ENCODE data around the gene CORIN. TPM values are rescaled to one million over a fixed set of nuclear protein-coding genes. Genes with fewer than 3 reads are reported as not detected.

CORIN gene
- total and polyA plus RNA-seq, 2 donors (not counting 1 experiment from before 2014, with no cell fraction given), result 0.25 TPM; not detected in 1

DNA sequence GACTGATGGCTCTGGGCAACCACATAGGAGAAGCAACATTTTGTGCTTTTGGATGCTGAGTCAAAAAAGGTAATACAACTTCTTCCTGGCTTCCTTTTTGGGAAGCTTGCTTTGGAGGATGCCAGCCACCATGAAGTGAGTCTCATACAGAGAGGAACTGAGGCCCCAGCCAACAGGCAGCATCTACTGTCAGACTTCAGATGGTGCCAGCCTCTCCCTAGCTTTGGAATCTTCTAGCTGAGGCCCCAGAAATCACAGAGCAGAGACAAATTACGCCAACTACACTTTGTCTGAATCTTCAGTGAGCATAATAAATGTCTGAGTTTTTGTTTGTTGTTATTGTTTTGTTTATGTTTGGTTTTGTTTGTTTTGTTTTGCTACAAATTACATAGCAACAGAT is 216.7 kb downstream of the CORIN start:
- no peak overlapping the region for H2AFZ ChIP-seq (ENCODE audit: insufficient read depth, low read depth, low read length, poor library complexity, severe bottlenecking)
- intact Hi-C loops (cut with micrococcal nuclease), result no loop called here
- no peaks in the 10 kb centered on the region for H3K27me3 Mint-ChIP-seq
- no peak for ATAC-seq (ENCODE audit: low read depth)
- no peaks in the 10 kb centered on the region for H3K4me1 ChIP-seq (ENCODE audit: control insufficient read depth in 2 of 2, insufficient read depth in 2 of 2, low read length in 2 of 2)
- ChIA-PET POLR2A (no interaction called here), CTCF (interaction anchor here (0.7 kb wide), 2 partner anchors 9 to 12 kb away, joined by 3 read pairs; no protein-coding TSS in a partner anchor)
- no peak overlapping the region for H3K4me3 Mint-ChIP-seq
- no peak overlapping the region for H3K4me3 ChIP-seq (ENCODE audit: control extremely low read depth in 1 of 5, extremely low read depth in 1 of 5, insufficient read depth in 1 of 5, low read depth in 2 of 5, low read length in 4 of 5)
- H3K9me3 Mint-ChIP-seq (ENCODE audit: insufficient read depth), result peaks cover 3% of the 10 kb centered on the region
- H3K4me1 Mint-ChIP-seq, result no peaks in the 10 kb centered on the region
- H3K27ac Mint-ChIP-seq, result no peak overlapping the region
- no peak overlapping the region for H3K4me2 ChIP-seq (replicated peaks; ENCODE audit: low read depth, low read length, poor library complexity, severe bottlenecking)
- no peaks in the 10 kb centered on the region for H3K79me2 ChIP-seq (ENCODE audit: control insufficient read depth, insufficient read depth, low read length)
- H3K9ac ChIP-seq (ENCODE audit: low read length), result no peak overlapping the region
- no peak for TF ChIP-seq CTCF (IDR thresholded peaks at IDR 0.05)
- TF ChIP-seq EZH2 (IDR thresholded peaks at IDR 0.05; ENCODE audit: borderline replicate concordance, insufficient read depth, low read depth, low read length, poor library complexity, severe bottlenecking), result no peak
- no peak for DNase-seq
- H3K9me3 ChIP-seq (ENCODE audit: control extremely low read depth in 1 of 3, control insufficient read depth in 2 of 3, insufficient read depth in 1 of 3, low read length in 2 of 3), result no peaks in the 10 kb centered on the region
- no peak overlapping the region for H3K27ac ChIP-seq (ENCODE audit: low read length in 2 of 2)
- H3K36me3 ChIP-seq (replicated peaks in 1 of 2; ENCODE audit: control extremely low read depth in 1 of 2, control insufficient read depth in 1 of 2, extremely low read depth in 1 of 2, insufficient read depth in 2 of 2, low read length in 1 of 2), result no peaks in the 10 kb centered on the region
- H4K20me1 ChIP-seq (ENCODE audit: control insufficient read depth, insufficient read depth, low read length, poor library complexity, severe bottlenecking), result no peaks in the 10 kb centered on the region
- H3K27me3 ChIP-seq (replicated peaks in 1 of 4; ENCODE audit: control extremely low read depth in 1 of 4, control insufficient read depth in 3 of 4, insufficient read depth in 4 of 4, low read length in 3 of 4), result no peaks in the 10 kb centered on the region
- 100% methylated on average over 1 of the region's 1 CpG for WGBS (ENCODE audit: insufficient coverage)

DNA sequence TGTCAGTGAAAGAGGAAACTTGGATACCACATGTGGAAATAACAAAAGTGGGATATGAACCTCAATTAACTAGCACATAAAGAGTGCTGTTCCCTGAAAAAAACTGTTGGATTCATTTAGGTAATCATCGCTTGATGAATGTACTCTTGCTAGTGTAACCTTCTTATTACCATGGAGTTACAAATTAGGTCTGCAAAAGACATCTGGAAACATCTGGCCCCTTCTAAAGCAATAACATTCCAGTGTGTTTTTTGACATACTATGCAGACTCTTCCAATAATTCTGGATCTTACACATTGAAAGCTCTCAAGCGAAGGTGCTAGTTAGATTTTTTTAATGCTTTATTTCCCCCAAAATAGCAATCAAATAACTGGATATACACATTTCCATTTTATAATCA is 218.2 kb downstream of the CORIN start:
- H3K4me1 ChIP-seq (ENCODE audit: control insufficient read depth in 2 of 2, insufficient read depth in 2 of 2, low read length in 2 of 2), result no peaks in the 10 kb centered on the region
- CTCF ChIA-PET, result no interaction called here
- POLR2A ChIA-PET, result no interaction called here
- ATAC-seq (ENCODE audit: low read depth), result no peak
- WGBS (ENCODE audit: insufficient coverage), result no CpG with 5 or more reads among the region's 2 CpGs
- H3K9ac ChIP-seq (ENCODE audit: low read length), result no peak overlapping the region
- no peak for DNase-seq
- H3K9me3 ChIP-seq (ENCODE audit: control extremely low read depth in 1 of 3, control insufficient read depth in 2 of 3, insufficient read depth in 1 of 3, low read length in 2 of 3), result no peaks in the 10 kb centered on the region
- intact Hi-C loops (cut with micrococcal nuclease), result no loop called here
- H3K27ac ChIP-seq (ENCODE audit: low read length in 2 of 2), result no peak overlapping the region
- no peaks in the 10 kb centered on the region for H3K36me3 ChIP-seq (replicated peaks in 1 of 2; ENCODE audit: control extremely low read depth in 1 of 2, control insufficient read depth in 1 of 2, extremely low read depth in 1 of 2, insufficient read depth in 2 of 2, low read length in 1 of 2)
- H3K4me2 ChIP-seq (replicated peaks; ENCODE audit: low read depth, low read length, poor library complexity, severe bottlenecking), result no peak overlapping the region
- Mint-ChIP-seq H3K27ac (no peak overlapping the region), H3K9me3 (ENCODE audit: insufficient read depth) (peaks cover 3% of the 10 kb centered on the region), H3K4me3 (no peak overlapping the region), H3K27me3 (no peaks in the 10 kb centered on the region), H3K4me1 (no peaks in the 10 kb centered on the region)
- no peaks in the 10 kb centered on the region for H3K27me3 ChIP-seq (replicated peaks in 1 of 4; ENCODE audit: control extremely low read depth in 1 of 4, control insufficient read depth in 3 of 4, insufficient read depth in 4 of 4, low read length in 3 of 4)
- H2AFZ ChIP-seq (ENCODE audit: insufficient read depth, low read depth, low read length, poor library complexity, severe bottlenecking), result no peak overlapping the region
- H3K4me3 ChIP-seq (ENCODE audit: control extremely low read depth in 1 of 5, extremely low read depth in 1 of 5, insufficient read depth in 1 of 5, low read depth in 2 of 5, low read length in 4 of 5), result no peak overlapping the region
- no peaks in the 10 kb centered on the region for H4K20me1 ChIP-seq (ENCODE audit: control insufficient read depth, insufficient read depth, low read length, poor library complexity, severe bottlenecking)
- TF ChIP-seq EZH2 (IDR thresholded peaks at IDR 0.05; ENCODE audit: borderline replicate concordance, insufficient read depth, low read depth, low read length, poor library complexity, severe bottlenecking) (no peak), CTCF (IDR thresholded peaks at IDR 0.05) (no peak)
- no peaks in the 10 kb centered on the region for H3K79me2 ChIP-seq (ENCODE audit: control insufficient read depth, insufficient read depth, low read length)

All from B cell (primary cell).